KBM-7 (cell line): ENCODE measurements around the gene COPZ1.

Experiments
- DNase-seq: peaks from one replicate; pipeline ENCODE4 v3.0.0-alpha.2; 2015
- in situ Hi-C: fragments of 300-500 bp; cut with MboI; formaldehyde crosslinking; loops from 2 replicates; pipeline ENCODE4 v1.14.3; 2020; ENCODE audit warnings: low sequenced_read_pairs, low pct_unique_long_range_greater_than_20kb, mixed read lengths

Gene COPZ1

GRCh38 chr12:54388237-54389133 is 63.6 kb downstream of the COPZ1 start:
- in situ Hi-C loops, result no loop called here
- DNase-seq, result no peak

- DNase-seq, result no peak
- in situ Hi-C loops, result no loop called here
Observed at GRCh38 chr12:54389134-54389508, 64.2 kb downstream of the COPZ1 start.

DNA sequence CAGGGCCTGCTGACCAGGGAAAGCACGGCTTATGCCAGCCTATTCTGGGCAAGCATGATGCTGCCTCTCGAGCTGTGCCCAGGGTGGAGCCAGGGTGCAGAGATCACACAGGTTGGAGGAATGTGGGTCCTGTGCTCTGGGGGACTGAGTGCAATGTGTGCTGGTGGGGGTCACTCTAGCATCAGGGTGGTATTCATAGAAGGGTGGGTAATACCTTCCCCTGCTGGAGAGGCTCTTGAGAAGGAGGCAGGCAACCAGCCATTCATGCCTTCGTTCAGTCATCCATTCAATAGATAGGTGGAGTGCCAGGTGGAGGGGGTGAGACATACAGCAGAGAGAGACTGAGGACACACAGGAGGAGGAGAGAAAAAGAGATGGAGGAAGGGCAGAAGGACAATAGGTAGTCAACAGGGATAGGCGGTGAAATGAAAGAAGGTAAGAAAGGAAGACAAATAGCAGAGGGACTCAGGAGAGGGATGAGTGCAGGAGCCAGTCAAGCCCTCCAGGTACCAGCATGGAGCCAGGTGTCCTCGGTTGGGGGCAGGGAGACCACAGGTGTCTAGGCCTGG is 64.8 kb downstream of the COPZ1 start:
- in situ Hi-C loops, result loop anchor here (10.0 kb wide), 1 partner anchor 55 kb away; no protein-coding TSS in a partner anchor
- DNase-seq, result no peak

DNA sequence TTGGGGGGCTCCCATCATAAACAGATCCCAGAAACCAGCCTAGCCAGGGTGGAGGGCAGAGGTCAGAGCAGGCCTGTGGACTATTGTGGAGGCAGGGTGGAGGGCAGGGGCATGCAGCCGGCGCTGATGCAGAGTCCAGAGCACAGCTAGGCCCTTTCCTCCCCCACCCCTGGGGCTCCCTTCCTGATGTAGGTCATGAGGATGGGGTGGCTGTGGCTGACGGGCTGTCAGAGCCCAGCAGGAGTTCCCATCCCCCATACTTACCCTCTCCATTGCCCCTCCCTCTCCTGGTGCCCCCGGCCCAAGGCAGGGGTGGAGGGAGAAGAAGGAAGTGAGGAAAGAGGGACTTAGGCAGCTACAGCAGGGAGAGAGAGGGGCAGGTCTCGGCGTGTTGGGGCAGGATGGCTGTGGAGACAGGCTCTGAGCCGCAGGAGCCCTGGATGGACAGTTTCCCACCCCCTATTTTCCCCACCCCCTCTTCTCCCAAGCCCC is 65.3 kb downstream of the COPZ1 start:
- in situ Hi-C loops, result loop anchor here (10.0 kb wide), 1 partner anchor 55 kb away; no protein-coding TSS in a partner anchor
- peak; percentile 81 for DNase-seq

- DNase-seq, result peak; percentile 79
Observed at GRCh38 chr12:54390668-54391551, 66.0 kb downstream of the COPZ1 start.

DNA sequence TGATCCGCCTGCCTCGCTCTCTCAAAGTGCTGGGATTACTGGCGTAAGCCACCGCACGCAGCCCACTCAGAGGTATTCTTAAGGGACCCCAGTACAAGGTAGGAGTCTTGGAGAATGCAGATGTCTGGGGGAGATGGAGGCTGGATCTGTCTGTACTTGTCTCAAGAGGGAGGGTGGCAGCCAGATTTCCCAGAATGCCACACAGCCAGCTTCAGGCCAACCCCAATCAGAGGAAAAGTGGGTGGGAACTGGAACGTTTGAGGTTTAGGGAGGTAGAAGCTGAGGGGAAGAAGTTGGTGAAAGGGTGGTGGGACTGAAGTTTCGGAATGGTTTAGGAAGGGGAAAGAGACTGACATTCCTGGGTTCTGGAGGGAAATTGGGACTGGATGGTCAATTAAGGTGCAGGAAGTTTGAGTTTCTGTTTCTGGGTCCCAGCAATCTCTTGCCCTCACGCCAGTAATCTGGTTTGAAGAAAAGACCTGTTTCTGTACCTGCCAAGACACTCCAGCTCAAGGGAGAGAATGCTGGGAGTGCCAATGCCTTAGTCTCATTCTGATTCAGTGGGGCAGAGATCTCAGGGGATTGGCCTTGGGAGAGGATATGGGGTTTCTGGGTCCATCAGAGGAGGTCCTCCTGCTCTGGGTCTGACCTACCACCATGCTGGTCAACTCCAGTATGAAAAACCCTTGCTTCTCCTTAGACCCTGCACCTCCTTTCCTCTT is 67.7 kb downstream of the COPZ1 start:
- DNase-seq, result no peak
- in situ Hi-C loops, result loop anchor here (10.0 kb wide), 1 partner anchor 52 kb away; no protein-coding TSS in a partner anchor

More at GRCh38 chr12:54390668-54391551, 66.0 kb downstream of the COPZ1 start:
- in situ Hi-C loops, result loop anchor here (10.0 kb wide), 1 partner anchor 54 kb away; no protein-coding TSS in a partner anchor

GRCh38 chr12:54393207-54393609 is 68.3 kb downstream of the COPZ1 start:
- in situ Hi-C loops, result loop anchor here (10.0 kb wide), 1 partner anchor 52 kb away; no protein-coding TSS in a partner anchor
- no peak for DNase-seq

DNA sequence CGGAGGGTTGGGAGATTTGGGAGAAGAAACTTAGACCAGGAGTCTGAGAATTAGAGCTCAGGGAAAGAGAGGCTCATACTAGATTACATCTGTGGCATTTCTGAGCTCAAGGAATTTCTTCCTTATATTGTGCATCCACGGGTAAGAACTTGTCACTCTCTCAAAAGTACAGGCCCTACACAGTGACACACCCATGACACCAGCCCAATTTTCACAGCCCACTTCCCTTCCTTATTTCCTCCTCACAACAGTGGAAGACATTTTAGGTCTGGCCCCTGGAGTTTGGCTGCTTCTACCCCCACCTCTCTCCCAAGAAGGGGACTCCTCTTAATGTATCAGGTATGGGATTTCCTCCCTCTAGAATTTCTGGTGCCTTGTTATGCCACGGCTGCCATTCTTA is 68.8 kb downstream of the COPZ1 start:
- DNase-seq, result no peak
- in situ Hi-C loops, result loop anchor here (10.0 kb wide), 1 partner anchor 51 kb away; no protein-coding TSS in a partner anchor

GRCh38 chr12:54394281-54394719 is 69.4 kb downstream of the COPZ1 start:
- in situ Hi-C loops, result loop anchor here (10.0 kb wide), 1 partner anchor 51 kb away; no protein-coding TSS in a partner anchor
- peak; percentile 73 for DNase-seq

DNA sequence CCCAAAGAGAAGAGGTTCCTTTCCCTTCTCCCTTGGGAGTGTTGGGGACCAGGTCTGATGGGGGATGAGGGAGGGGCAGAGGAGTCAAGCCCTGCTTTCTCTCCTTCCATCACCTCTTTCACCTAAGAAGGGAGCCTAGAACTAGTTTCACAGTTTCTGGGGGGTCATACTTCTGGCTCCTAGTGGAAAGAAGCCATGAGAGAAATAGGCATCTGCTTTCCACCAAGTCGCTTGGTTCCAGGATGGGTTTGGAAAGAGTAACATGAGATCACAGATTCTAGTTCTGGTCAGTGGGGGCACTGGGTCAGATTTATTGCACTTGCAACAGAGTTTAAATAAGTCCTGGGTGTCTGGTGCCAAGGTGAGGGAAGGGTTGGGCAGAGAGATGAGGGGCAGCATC is 70.1 kb downstream of the COPZ1 start:
- DNase-seq, result no peak
- in situ Hi-C loops, result loop anchor here (10.0 kb wide), 1 partner anchor 50 kb away; no protein-coding TSS in a partner anchor

DNA sequence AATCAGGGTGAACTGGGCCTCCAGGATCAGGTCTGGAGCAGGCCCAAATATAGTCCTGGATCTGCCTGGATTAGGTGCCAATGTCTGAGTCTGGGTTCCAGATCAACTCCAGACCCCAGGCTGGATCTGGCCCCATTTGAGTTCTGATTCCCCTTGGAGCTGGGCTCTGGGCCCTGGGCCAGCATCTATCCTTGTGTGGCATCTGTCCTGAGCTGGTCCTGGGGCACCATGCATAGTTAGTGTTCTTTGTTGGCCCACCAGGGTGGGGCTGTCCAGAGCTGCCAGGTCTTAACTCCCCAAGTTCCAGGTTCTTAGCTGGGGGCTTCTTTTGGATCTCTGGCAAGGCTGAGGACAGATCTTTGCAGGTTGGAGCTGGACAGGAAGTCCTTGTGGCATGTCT is 70.6 kb downstream of the COPZ1 start:
- no peak for DNase-seq
- in situ Hi-C loops, result loop anchor here (10.0 kb wide), 1 partner anchor 49 kb away; no protein-coding TSS in a partner anchor

- in situ Hi-C loops, result loop anchor here (10.0 kb wide), 1 partner anchor 48 kb away; no protein-coding TSS in a partner anchor
- no peak for DNase-seq
Observed at GRCh38 chr12:54397157-54397556, 72.2 kb downstream of the COPZ1 start.

DNA sequence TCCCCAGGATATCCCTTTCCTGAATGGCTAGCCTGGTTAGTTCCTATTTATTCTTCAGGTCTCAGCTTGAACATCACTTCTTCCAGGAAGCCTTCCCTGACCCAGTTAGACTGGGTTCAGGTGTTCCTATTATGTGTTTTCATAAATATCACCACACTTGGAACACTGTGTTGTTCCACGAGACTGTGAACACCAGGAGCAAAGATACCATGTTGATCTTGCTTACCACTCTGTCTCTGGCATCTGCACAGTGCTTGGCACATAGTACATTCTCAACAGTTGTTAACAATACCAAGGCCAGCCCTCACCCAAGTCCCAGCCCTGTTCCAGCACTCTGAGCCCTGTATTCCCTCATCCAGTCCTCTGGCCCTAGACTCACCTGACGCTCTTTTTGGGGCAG is 73.3 kb downstream of the COPZ1 start:
- no peak for DNase-seq
- in situ Hi-C loops, result loop anchor here (10.0 kb wide), 1 partner anchor 47 kb away; no protein-coding TSS in a partner anchor

- DNase-seq, result peak; percentile 95
- in situ Hi-C loops, result loop anchor here (10.0 kb wide), 1 partner anchor 46 kb away; no protein-coding TSS in a partner anchor
Observed at GRCh38 chr12:54398995-54399793, 74.3 kb downstream of the COPZ1 start.

GRCh38 chr12:54401119-54401518 is 76.2 kb downstream of the COPZ1 start:
- no peak for DNase-seq
- in situ Hi-C loops, result no loop called here
